ENCODE results near the gene ABCF3.

Gene ABCF3

DNA sequence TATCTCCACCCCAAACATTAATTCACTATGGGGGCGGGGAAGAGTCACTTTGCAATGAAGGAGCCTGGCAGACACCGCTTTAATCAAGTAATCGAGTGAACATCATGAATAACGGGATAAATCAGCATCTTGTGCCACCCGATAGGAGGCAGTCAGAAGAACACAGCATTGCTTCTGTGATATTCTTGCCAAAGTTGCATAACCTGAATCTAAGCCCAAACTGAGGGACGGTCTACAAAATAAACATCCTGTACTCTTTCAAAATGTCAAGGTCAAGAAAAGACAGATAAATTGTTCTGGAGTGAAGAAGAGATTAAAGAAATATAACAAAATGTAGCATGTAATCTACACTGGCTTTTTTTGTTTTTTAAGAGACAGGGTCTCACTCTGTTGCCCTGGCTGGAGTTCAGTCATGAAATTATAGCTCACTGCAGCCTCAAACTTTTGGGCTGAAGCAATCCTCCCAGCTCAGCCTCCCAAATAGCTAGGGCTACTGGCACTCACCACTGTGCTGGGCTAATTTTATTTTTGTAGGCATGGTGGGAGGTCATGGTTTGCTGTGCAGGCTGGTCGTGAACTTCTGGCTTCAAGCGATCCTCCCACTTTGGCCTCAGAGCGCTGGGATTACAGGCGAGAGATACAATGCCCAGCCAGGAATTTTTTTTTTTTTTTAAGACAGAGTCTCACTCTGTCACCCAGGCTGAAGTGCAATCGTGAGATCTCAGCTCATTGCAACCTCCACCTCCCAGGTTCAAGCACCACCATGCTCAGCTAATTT lies 23.3 kb downstream of the ABCF3 start:
- Histone ChIP-seq H2AK5ac (ENCODE audit: low read length) (no peak overlapping the region), H3K79me2 (ENCODE audit: control insufficient read depth, insufficient read depth, low read length) (no peaks in the 10 kb centered on the region), H3K36me3 (ENCODE audit: control insufficient read depth, insufficient read depth, low read length) (no peaks in the 10 kb centered on the region), H3K23ac (ENCODE audit: low read length) (no peak overlapping the region), H3K79me1 (ENCODE audit: low read length) (no peaks in the 10 kb centered on the region), H2BK5ac (ENCODE audit: low read length) (no peak overlapping the region), H2BK120ac (ENCODE audit: low read depth, low read length) (no peak overlapping the region), H3K4ac (ENCODE audit: low read depth, low read length) (no peak overlapping the region), H4K8ac (ENCODE audit: low read depth, low read length) (no peak overlapping the region), H3K9ac (ENCODE audit: low read length) (no peak overlapping the region), H3K18ac (ENCODE audit: low read length) (no peak overlapping the region), H3K4me2 (ENCODE audit: low read length) (no peak overlapping the region), H3K4me1 (ENCODE audit: control insufficient read depth, low read depth, low read length) (no peaks in the 10 kb centered on the region), H4K5ac (ENCODE audit: low read length) (no peak overlapping the region), H3K27me3 (ENCODE audit: insufficient read depth, low read length, poor library complexity) (no peaks in the 10 kb centered on the region), H3K27ac (ENCODE audit: low read depth, low read length) (no peak overlapping the region), H3K56ac (ENCODE audit: low read length) (no peak overlapping the region), H2BK15ac (replicated peaks; ENCODE audit: low read depth) (no peak overlapping the region), H3K4me3 (ENCODE audit: low read length) (no peak overlapping the region)
- no peak for DNase-seq
- no CpG with 5 or more reads among the region's 11 CpGs for WGBS (ENCODE audit: extremely low coverage, insufficient coverage, low lambda C conversion rate)

GRCh38 chr3:184211297-184211696 lies 25.3 kb downstream of the ABCF3 start:
- Histone ChIP-seq H3K4ac (ENCODE audit: low read depth, low read length) (no peak overlapping the region), H4K8ac (ENCODE audit: low read depth, low read length) (no peak overlapping the region), H3K4me3 (ENCODE audit: low read length) (no peak overlapping the region), H3K56ac (ENCODE audit: low read length) (no peak overlapping the region), H3K4me1 (ENCODE audit: control insufficient read depth, low read depth, low read length) (no peaks in the 10 kb centered on the region), H2BK120ac (ENCODE audit: low read depth, low read length) (no peak overlapping the region), H3K23ac (ENCODE audit: low read length) (no peak overlapping the region), H3K79me1 (ENCODE audit: low read length) (no peaks in the 10 kb centered on the region), H3K27ac (ENCODE audit: low read depth, low read length) (no peak overlapping the region), H3K36me3 (ENCODE audit: control insufficient read depth, insufficient read depth, low read length) (no peaks in the 10 kb centered on the region), H2AK5ac (ENCODE audit: low read length) (no peak overlapping the region), H3K79me2 (ENCODE audit: control insufficient read depth, insufficient read depth, low read length) (no peaks in the 10 kb centered on the region), H4K5ac (ENCODE audit: low read length) (no peak overlapping the region), H3K4me2 (ENCODE audit: low read length) (no peak overlapping the region), H2BK5ac (ENCODE audit: low read length) (no peak overlapping the region), H2BK15ac (replicated peaks; ENCODE audit: low read depth) (no peak overlapping the region), H3K9ac (ENCODE audit: low read length) (no peak overlapping the region), H3K18ac (ENCODE audit: low read length) (no peak overlapping the region), H3K27me3 (ENCODE audit: insufficient read depth, low read length, poor library complexity) (no peaks in the 10 kb centered on the region)
- DNase-seq = no peak
- whole genome bisulfite sequencing (ENCODE audit: extremely low coverage, insufficient coverage, low lambda C conversion rate) = no CpG with 5 or more reads among the region's 5 CpGs

DNA sequence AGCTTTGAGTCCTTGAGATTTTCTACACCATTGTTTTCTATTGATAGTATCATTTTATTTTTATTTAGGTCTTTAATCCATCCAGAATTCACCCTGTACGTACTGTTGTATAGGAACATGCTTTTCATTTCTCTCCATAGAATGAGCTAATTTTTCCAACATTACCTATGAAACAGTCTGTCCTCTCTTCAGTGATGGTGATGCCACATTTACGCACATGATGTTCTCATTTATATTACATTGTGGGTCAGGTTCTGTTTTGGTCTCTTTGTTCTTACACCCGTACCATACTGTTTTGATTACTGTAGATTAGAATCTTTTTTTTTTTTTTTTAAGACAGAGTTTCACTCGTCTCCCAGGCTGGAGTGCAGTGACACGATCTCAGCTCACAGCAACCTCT lies 25.7 kb downstream of the ABCF3 start:
- H2BK15ac ChIP-seq (replicated peaks; ENCODE audit: low read depth) = no peak overlapping the region
- WGBS (ENCODE audit: extremely low coverage, insufficient coverage, low lambda C conversion rate) = no CpG with 5 or more reads among the region's 5 CpGs
- no peak overlapping the region for H3K56ac ChIP-seq (ENCODE audit: low read length)
- H3K79me1 ChIP-seq (ENCODE audit: low read length) = no peaks in the 10 kb centered on the region
- H3K4me2 ChIP-seq (ENCODE audit: low read length) = no peak overlapping the region
- no peak overlapping the region for H2AK5ac ChIP-seq (ENCODE audit: low read length)
- no peak overlapping the region for H3K9ac ChIP-seq (ENCODE audit: low read length)
- H4K5ac ChIP-seq (ENCODE audit: low read length) = no peak overlapping the region
- no peak overlapping the region for H3K18ac ChIP-seq (ENCODE audit: low read length)
- no peak for DNase-seq
- H3K36me3 ChIP-seq (ENCODE audit: control insufficient read depth, insufficient read depth, low read length) = no peaks in the 10 kb centered on the region
- no peak overlapping the region for H3K23ac ChIP-seq (ENCODE audit: low read length)
- H3K27me3 ChIP-seq (ENCODE audit: insufficient read depth, low read length, poor library complexity) = no peaks in the 10 kb centered on the region
- no peak overlapping the region for H3K4ac ChIP-seq (ENCODE audit: low read depth, low read length)
- H3K27ac ChIP-seq (ENCODE audit: low read depth, low read length) = no peak overlapping the region
- no peaks in the 10 kb centered on the region for H3K4me1 ChIP-seq (ENCODE audit: control insufficient read depth, low read depth, low read length)
- H2BK120ac ChIP-seq (ENCODE audit: low read depth, low read length) = no peak overlapping the region
- H3K4me3 ChIP-seq (ENCODE audit: low read length) = no peak overlapping the region
- H2BK5ac ChIP-seq (ENCODE audit: low read length) = no peak overlapping the region
- no peaks in the 10 kb centered on the region for H3K79me2 ChIP-seq (ENCODE audit: control insufficient read depth, insufficient read depth, low read length)
- no peak overlapping the region for H4K8ac ChIP-seq (ENCODE audit: low read depth, low read length)

GRCh38 chr3:184218814-184219213 lies 32.8 kb downstream of the ABCF3 start:
- no peak overlapping the region for H3K56ac ChIP-seq (ENCODE audit: low read length)
- no peaks in the 10 kb centered on the region for H3K4me1 ChIP-seq (ENCODE audit: control insufficient read depth, low read depth, low read length)
- no peak overlapping the region for H3K27ac ChIP-seq (ENCODE audit: low read depth, low read length)
- no peak overlapping the region for H3K4ac ChIP-seq (ENCODE audit: low read depth, low read length)
- H2BK5ac ChIP-seq (ENCODE audit: low read length) = no peak overlapping the region
- H3K79me2 ChIP-seq (ENCODE audit: control insufficient read depth, insufficient read depth, low read length) = no peaks in the 10 kb centered on the region
- no peaks in the 10 kb centered on the region for H3K79me1 ChIP-seq (ENCODE audit: low read length)
- no peak overlapping the region for H3K18ac ChIP-seq (ENCODE audit: low read length)
- no CpG with 5 or more reads among the region's 4 CpGs for WGBS (ENCODE audit: extremely low coverage, insufficient coverage, low lambda C conversion rate)
- H3K4me3 ChIP-seq (ENCODE audit: low read length) = no peak overlapping the region
- H3K23ac ChIP-seq (ENCODE audit: low read length) = no peak overlapping the region
- H2BK120ac ChIP-seq (ENCODE audit: low read depth, low read length) = no peak overlapping the region
- H3K4me2 ChIP-seq (ENCODE audit: low read length) = no peak overlapping the region
- H4K8ac ChIP-seq (ENCODE audit: low read depth, low read length) = no peak overlapping the region
- H4K5ac ChIP-seq (ENCODE audit: low read length) = no peak overlapping the region
- no peaks in the 10 kb centered on the region for H3K27me3 ChIP-seq (ENCODE audit: insufficient read depth, low read length, poor library complexity)
- no peak for DNase-seq
- no peak overlapping the region for H3K9ac ChIP-seq (ENCODE audit: low read length)
- no peaks in the 10 kb centered on the region for H3K36me3 ChIP-seq (ENCODE audit: control insufficient read depth, insufficient read depth, low read length)
- H2AK5ac ChIP-seq (ENCODE audit: low read length) = no peak overlapping the region
- no peak overlapping the region for H2BK15ac ChIP-seq (replicated peaks; ENCODE audit: low read depth)

DNA sequence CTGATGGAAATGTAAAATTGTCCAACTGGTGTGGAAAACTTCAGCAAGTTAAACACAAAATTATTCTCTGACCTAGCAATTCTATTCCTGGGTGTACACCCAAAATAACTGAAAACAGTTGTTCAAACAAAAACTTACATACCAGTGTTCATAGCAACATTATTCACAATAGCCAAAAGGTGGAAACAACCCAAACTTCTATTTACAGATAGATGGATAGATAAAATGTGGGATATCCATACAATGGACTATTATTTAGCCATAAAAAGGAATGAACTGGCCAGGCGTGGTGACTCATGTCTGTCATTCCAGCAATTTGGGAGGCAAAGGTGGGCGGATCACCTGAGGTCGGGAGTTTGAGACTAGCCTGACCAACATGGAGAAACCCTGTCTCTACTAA lies 36.5 kb downstream of the ABCF3 start:
- Histone ChIP-seq H3K9ac (ENCODE audit: low read length) (no peak overlapping the region), H3K56ac (ENCODE audit: low read length) (no peak overlapping the region), H3K18ac (ENCODE audit: low read length) (no peak overlapping the region), H2BK5ac (ENCODE audit: low read length) (no peak overlapping the region), H4K5ac (ENCODE audit: low read length) (no peak overlapping the region), H2BK15ac (replicated peaks; ENCODE audit: low read depth) (no peak overlapping the region), H4K8ac (ENCODE audit: low read depth, low read length) (no peak overlapping the region), H3K79me1 (ENCODE audit: low read length) (no peaks in the 10 kb centered on the region), H3K4me2 (ENCODE audit: low read length) (no peak overlapping the region), H3K4ac (ENCODE audit: low read depth, low read length) (no peak overlapping the region), H3K79me2 (ENCODE audit: control insufficient read depth, insufficient read depth, low read length) (no peaks in the 10 kb centered on the region), H3K27ac (ENCODE audit: low read depth, low read length) (no peak overlapping the region), H3K4me3 (ENCODE audit: low read length) (no peak overlapping the region), H3K27me3 (ENCODE audit: insufficient read depth, low read length, poor library complexity) (no peaks in the 10 kb centered on the region), H3K4me1 (ENCODE audit: control insufficient read depth, low read depth, low read length) (no peaks in the 10 kb centered on the region), H2AK5ac (ENCODE audit: low read length) (no peak overlapping the region), H2BK120ac (ENCODE audit: low read depth, low read length) (no peak overlapping the region), H3K36me3 (ENCODE audit: control insufficient read depth, insufficient read depth, low read length) (no peaks in the 10 kb centered on the region), H3K23ac (ENCODE audit: low read length) (no peak overlapping the region)
- no CpG with 5 or more reads among the region's 3 CpGs for WGBS (ENCODE audit: extremely low coverage, insufficient coverage, low lambda C conversion rate)
- DNase-seq = no peak

DNA sequence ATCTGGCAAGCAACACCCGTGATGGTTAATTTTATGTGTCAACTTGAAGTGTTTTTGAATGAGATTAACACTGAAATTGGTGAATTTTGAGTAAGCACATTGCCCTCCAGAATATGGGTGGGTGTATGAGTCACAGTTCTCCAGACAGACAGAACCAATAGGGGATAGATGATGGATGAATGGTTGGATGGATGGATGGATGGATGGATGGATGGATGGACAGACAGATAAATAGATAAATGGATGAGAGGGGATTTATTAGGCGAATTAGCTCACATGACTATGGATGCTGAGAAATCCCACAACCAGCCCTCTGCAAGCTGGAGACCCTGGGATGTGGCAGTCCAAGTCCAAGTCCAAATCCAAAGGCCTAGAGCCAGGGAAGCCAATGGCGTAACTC lies 37.9 kb downstream of the ABCF3 start:
- no peak overlapping the region for H2AK5ac ChIP-seq (ENCODE audit: low read length)

More for the DNA sequence above, 37.9 kb downstream of the ABCF3 start:
- no peak overlapping the region for H3K4me2 ChIP-seq (ENCODE audit: low read length)
- H3K4ac ChIP-seq (ENCODE audit: low read depth, low read length) = no peak overlapping the region
- H4K5ac ChIP-seq (ENCODE audit: low read length) = no peak overlapping the region
- no peak overlapping the region for H3K4me3 ChIP-seq (ENCODE audit: low read length)
- H3K36me3 ChIP-seq (ENCODE audit: control insufficient read depth, insufficient read depth, low read length) = no peaks in the 10 kb centered on the region
- no CpG with 5 or more reads among the region's 3 CpGs for WGBS (ENCODE audit: extremely low coverage, insufficient coverage, low lambda C conversion rate)
- H3K79me2 ChIP-seq (ENCODE audit: control insufficient read depth, insufficient read depth, low read length) = no peaks in the 10 kb centered on the region
- H3K23ac ChIP-seq (ENCODE audit: low read length) = no peak overlapping the region
- H2BK120ac ChIP-seq (ENCODE audit: low read depth, low read length) = no peak overlapping the region
- no peak overlapping the region for H3K27ac ChIP-seq (ENCODE audit: low read depth, low read length)
- peaks cover 8% of the 10 kb centered on the region for H3K27me3 ChIP-seq (ENCODE audit: insufficient read depth, low read length, poor library complexity)
- no peak overlapping the region for H3K56ac ChIP-seq (ENCODE audit: low read length)
- no peak overlapping the region for H2BK5ac ChIP-seq (ENCODE audit: low read length)
- no peak overlapping the region for H3K18ac ChIP-seq (ENCODE audit: low read length)
- H4K8ac ChIP-seq (ENCODE audit: low read depth, low read length) = no peak overlapping the region
- no peaks in the 10 kb centered on the region for H3K4me1 ChIP-seq (ENCODE audit: control insufficient read depth, low read depth, low read length)
- no peaks in the 10 kb centered on the region for H3K79me1 ChIP-seq (ENCODE audit: low read length)
- no peak for DNase-seq
- H3K9ac ChIP-seq (ENCODE audit: low read length) = no peak overlapping the region
- no peak overlapping the region for H2BK15ac ChIP-seq (replicated peaks; ENCODE audit: low read depth)

All from mesendoderm (in vitro differentiated cells).